OCI-LY7 (cell line): ENCODE measurements around the gene ALB. TPM values are rescaled to one million over a fixed set of nuclear protein-coding genes. Genes with fewer than 3 reads are reported as not detected.

Experiments
- BruUV-seq: library from RNA; stranded (reverse); fragments of 400-500 nt; replicated peaks from 2 replicates; lab custom pipeline; 2021; lab: Mats Ljungman, UMichigan
- CTCF ChIA-PET: fragments of 300-600 bp; sonication (Branson Sonifier 250); formaldehyde crosslinking; loops from one replicate; lab custom pipeline; 2022; ENCODE audit warnings: antibody characterized with exemption; ENCODE audit not compliant: unreplicated experiment; lab: Charles Lee
- POLR2A ChIA-PET: fragments of 300-600 bp; sonication (Branson Sonifier 250); formaldehyde crosslinking; loops from one replicate; lab custom pipeline; 2022; ENCODE audit warnings: antibody characterized with exemption; lab: Charles Lee
- DNase-seq: peaks from one replicate; pipeline ENCODE4 v3.0.0-alpha.2; 2015; ENCODE audit warnings: low spot score
- H2AFZ ChIP-seq: fragments of 200-600 bp; sonication (generic), shearing (Covaris generic); 2 replicates; pipeline ENCODE4 v1.6.1; 2014; ENCODE audit warnings: mild to moderate bottlenecking, antibody characterized with exemption, low read length, moderate library complexity
- H3K27ac ChIP-seq: fragments of 200-600 bp; sonication (generic); 2 replicates; pipeline ENCODE4 v1.5.1; 2014; ENCODE audit warnings: mixed run types, low read depth, mild to moderate bottlenecking, moderate library complexity, low read length, inconsistent platforms; ENCODE audit not compliant: poor library complexity, severe bottlenecking
- H3K36me3 ChIP-seq: fragments of 200-600 bp; sonication (generic); 2 replicates; pipeline ENCODE4 v1.6.1; 2014; ENCODE audit warnings: mild to moderate bottlenecking, antibody characterized with exemption, low read length, moderate library complexity, mixed read lengths; ENCODE audit not compliant: insufficient read depth
- H3K4me1 ChIP-seq: fragments of 200-600 bp; sonication (generic); 2 replicates; pipeline ENCODE4 v1.5.1; 2014; ENCODE audit warnings: mild to moderate bottlenecking, low read length; ENCODE audit not compliant: insufficient read depth, poor library complexity, severe bottlenecking
- H3K4me2 ChIP-seq: fragments of 200-600 bp; sonication (generic); 2 replicates; pipeline ENCODE4 v1.6.1; 2014; ENCODE audit warnings: mild to moderate bottlenecking, low read length
- H3K4me3 ChIP-seq: fragments of 200-600 bp; sonication (generic); 2 replicates; pipeline ENCODE4 v1.5.1; 2014; ENCODE audit warnings: mild to moderate bottlenecking, low read depth, low read length; ENCODE audit not compliant: poor library complexity, severe bottlenecking
- H3K79me2 ChIP-seq: fragments of 200-600 bp; sonication (generic); 2 replicates; pipeline ENCODE4 v1.6.1; 2016; ENCODE audit warnings: low read depth, mild to moderate bottlenecking, low read length, moderate library complexity, mixed read lengths; ENCODE audit not compliant: insufficient read depth
- H3K9me2 ChIP-seq: fragments of 200-600 bp; sonication (generic); 2 replicates; pipeline ENCODE4 v1.6.1; 2016; ENCODE audit warnings: mild to moderate bottlenecking, low read length, mixed read lengths; ENCODE audit not compliant: insufficient read depth
- H3K9me3 ChIP-seq: fragments of 200-600 bp; sonication (generic); 2 replicates; pipeline ENCODE4 v1.6.1; 2014; ENCODE audit warnings: mild to moderate bottlenecking, mixed run types, low read length, mixed read lengths
- H4K20me1 ChIP-seq: fragments of 200-600 bp; sonication (generic); 2 replicates; pipeline ENCODE4 v1.6.1; 2014; ENCODE audit warnings: mild to moderate bottlenecking, antibody characterized with exemption, low read length, moderate library complexity, mixed read lengths; ENCODE audit not compliant: insufficient read depth
- CTCF ChIP-seq: fragments of 200-600 bp; sonication (generic); conservative IDR thresholded peaks from 2 replicates; pipeline ENCODE4 v1.5.1; 2014; ENCODE audit warnings: mild to moderate bottlenecking, antibody characterized with exemption, low read length, moderate library complexity, mixed read lengths
- EZH2phosphoT487 ChIP-seq: fragments of 200-600 bp; sonication (generic); IDR thresholded peaks from 2 replicates; pipeline ENCODE4 v1.6.1; 2018; ENCODE audit warnings: low read depth, borderline replicate concordance, mild to moderate bottlenecking, mixed run types, antibody characterized with exemption, low read length, moderate library complexity, mixed read lengths
- intact Hi-C: fragments of 100-400 bp; cut with micrococcal nuclease; formaldehyde crosslinking; loops from one replicate; pipeline ENCODE4 v1.10.0; 2022; ENCODE audit not compliant: unreplicated experiment
- total RNA-seq, 2 experiments: library from RNA; depleted of rRNA in 1 of 2; stranded (reverse); fragments of >200 nt in 1 of 2; shearing (Covaris generic) in 1 of 2; gene quantifications; 2 replicates each; pipeline ENCODE4 v1.2.3, GENCODE V29; 2014 to 2022

ALB gene
- total RNA-seq, 2 experiments from 2014 or later = not detected

- H4K20me1 ChIP-seq = no peaks in the 10 kb centered on the region
- no peaks in the 10 kb centered on the region for H3K9me2 ChIP-seq
- H3K36me3 ChIP-seq = no peaks in the 10 kb centered on the region
- TF ChIP-seq EZH2phosphoT487 = no peak
- TF ChIP-seq CTCF = no peak
- no peaks in the 10 kb centered on the region for H3K9me3 ChIP-seq
- no peak overlapping the region for H3K4me3 ChIP-seq
- no peaks in the 10 kb centered on the region for H3K4me1 ChIP-seq
- ChIA-PET CTCF (no interaction called here), POLR2A (no interaction called here)
- intact Hi-C loops = no loop called here
- H2AFZ ChIP-seq = no peak overlapping the region
- H3K79me2 ChIP-seq = no peaks in the 10 kb centered on the region
- no peak overlapping the region for H3K4me2 ChIP-seq
- DNase-seq = no peak
- BruUV-seq = no TSS peak
- H3K27ac ChIP-seq = no peak overlapping the region
Observed at GRCh38 chr4:73415807-73416238, 11.7 kb downstream of the ALB start.

- no peak overlapping the region for H3K4me2 ChIP-seq
- H3K79me2 ChIP-seq = no peaks in the 10 kb centered on the region
- no peaks in the 10 kb centered on the region for H3K36me3 ChIP-seq
- no peaks in the 10 kb centered on the region for H4K20me1 ChIP-seq
- H2AFZ ChIP-seq = no peak overlapping the region
- H3K9me3 ChIP-seq = no peaks in the 10 kb centered on the region
- TF ChIP-seq CTCF = no peak
- no peak for TF ChIP-seq EZH2phosphoT487
- no peak for DNase-seq
- H3K4me1 ChIP-seq = no peaks in the 10 kb centered on the region
- H3K27ac ChIP-seq = no peak overlapping the region
- no peaks in the 10 kb centered on the region for H3K9me2 ChIP-seq
- ChIA-PET POLR2A (no interaction called here), CTCF (no interaction called here)
- no peak overlapping the region for H3K4me3 ChIP-seq
- intact Hi-C loops = no loop called here
- BruUV-seq = no TSS peak
Observed at GRCh38 chr4:73416423-73417087, 12.5 kb downstream of the ALB start.

- no peaks in the 10 kb centered on the region for H3K9me2 ChIP-seq
- H3K4me1 ChIP-seq = no peaks in the 10 kb centered on the region
- H2AFZ ChIP-seq = no peak overlapping the region
- H3K36me3 ChIP-seq = no peaks in the 10 kb centered on the region
- H3K4me3 ChIP-seq = no peak overlapping the region
- ChIA-PET CTCF (no interaction called here), POLR2A (interaction anchor here (0.9 kb wide), 1 partner anchor 21 kb away, joined by 4 read pairs; no protein-coding TSS in a partner anchor)
- no peak overlapping the region for H3K4me2 ChIP-seq
- H3K79me2 ChIP-seq = no peaks in the 10 kb centered on the region
- H3K9me3 ChIP-seq = no peaks in the 10 kb centered on the region
- TF ChIP-seq CTCF (no peak), EZH2phosphoT487 (no peak)
- no TSS peak for BruUV-seq
- H3K27ac ChIP-seq = no peak overlapping the region
- intact Hi-C loops = no loop called here
- no peaks in the 10 kb centered on the region for H4K20me1 ChIP-seq
- DNase-seq = no peak
Observed at GRCh38 chr4:73417342-73417741, 13.3 kb downstream of the ALB start.
